ENCODE measurements around the gene UBALD2. TPM values are rescaled to one million over a fixed set of nuclear protein-coding genes. Genes with fewer than 3 reads are reported as not detected.
A peak's percentile ranks its signal among the peaks of the same experiment; 100 is the strongest.

UBALD2 gene
- 70.9 and 86.4 TPM in 2 replicates for total RNA-seq (2014; rRNA removed; shearing (Covaris generic))
- total RNA-seq (2022): 238 and 305 TPM in 2 replicates
- percentile 95 among the genes with signal in this experiment for Bru-seq, nascent RNA
- BruChase-seq, experiment 1, labeled RNA remaining after a 6-hour chase: percentile 85 among the genes with signal in this experiment
- percentile 89 among the genes with signal in this experiment for BruChase-seq, experiment 2, labeled RNA remaining after a 2-hour chase
- long read RNA-seq, transcript UBALD2-201 (3 exons, 1,593 nt): major isoform, 39 of 62 reads
- long read RNA-seq, partial matches to known transcripts: 0 of 62 reads
- long read RNA-seq, other reads (novel, unspliced or antisense): 20 of 62 reads

DNA sequence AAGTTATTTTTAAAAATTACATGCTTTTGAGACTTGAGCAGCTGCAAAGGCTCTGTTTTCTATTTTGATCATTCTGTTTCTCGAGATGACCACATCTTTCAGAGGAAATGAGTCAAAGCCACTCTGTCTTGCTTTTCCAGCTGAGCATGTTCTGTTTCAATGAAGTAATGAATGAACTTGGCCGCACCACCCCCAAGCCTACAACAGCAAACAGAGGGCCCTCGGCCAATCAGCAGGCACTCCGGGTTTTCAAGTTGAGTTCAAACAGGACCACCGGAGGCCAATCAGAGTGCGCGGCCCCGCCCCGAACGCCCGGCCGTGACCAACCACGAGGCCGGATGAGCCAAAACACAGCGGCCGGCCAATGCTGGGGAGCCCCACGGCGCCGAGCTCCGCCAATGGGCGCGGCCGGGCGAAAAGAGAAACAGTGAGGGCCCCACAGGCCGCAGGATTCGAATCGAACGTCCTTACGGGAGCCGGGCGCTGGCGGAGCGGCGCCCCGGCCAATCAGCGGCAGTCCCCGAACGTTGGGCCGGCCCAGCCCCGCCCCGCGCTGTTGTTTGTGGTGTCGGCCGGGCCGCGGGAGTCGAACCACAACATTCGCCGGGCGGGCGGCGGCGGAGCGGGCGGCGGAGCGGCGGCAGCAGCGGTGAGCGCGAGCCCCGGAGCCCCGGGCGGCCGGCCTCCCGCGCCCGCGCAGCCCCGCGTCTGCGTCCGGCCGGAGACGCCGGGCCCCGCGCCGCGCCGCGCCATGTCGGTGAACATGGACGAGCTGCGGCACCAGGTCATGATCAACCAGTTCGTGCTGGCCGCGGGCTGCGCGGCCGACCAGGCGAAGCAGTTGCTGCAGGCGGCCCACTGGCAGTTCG is at the start of gene UBALD2:
Gene UBALD2 (plus strand): TSS at position 594 of the 869 bp plus-strand sequence. CDS start 158 bp downstream, at position 752.
- Histone ChIP-seq H3K9me2 (ENCODE audit: insufficient read depth, low read length) (no peaks in the 10 kb centered on the region), H3K27ac (ENCODE audit: low read depth, low read length, poor library complexity, severe bottlenecking) (peak within 1 kb of the TSS; percentile 90), H3K9me3 (ENCODE audit: low read length) (no peaks in the 10 kb centered on the region), H3K36me3 (ENCODE audit: insufficient read depth, low read length) (peaks cover 22% of the 10 kb centered on the region), H3K4me1 (ENCODE audit: insufficient read depth, low read length, poor library complexity, severe bottlenecking) (peaks cover 83% of the 10 kb centered on the region), H3K4me3 (ENCODE audit: low read depth, low read length, poor library complexity, severe bottlenecking) (peak within 1 kb of the TSS; percentile 89), H3K4me2 (ENCODE audit: low read length) (peak within 1 kb of the TSS; percentile 87), H4K20me1 (ENCODE audit: insufficient read depth, low read length) (no peaks in the 10 kb centered on the region), H3K79me2 (ENCODE audit: insufficient read depth, low read depth, low read length) (peaks cover 44% of the 10 kb centered on the region), H2AFZ (ENCODE audit: low read length) (peak within 1 kb of the TSS; percentile 91; the same call in 1 of the 2 replicates)
- intact Hi-C loops (cut with micrococcal nuclease; ENCODE audit: unreplicated experiment): loop anchor here (2.0 to 10.0 kb wide), 8 partner anchors 192 to 1200 kb away; partner anchors contain the start of genes JMJD6, METTL23, MRPL38 and RECQL5
- BruUV-seq (replicated peaks): no TSS peak
- peak; percentile 100 for DNase-seq (ENCODE audit: low spot score)
- no peak for TF ChIP-seq EZH2phosphoT487 (IDR thresholded peaks at IDR 0.05; ENCODE audit: borderline replicate concordance, low read depth, low read length)
- TF ChIP-seq CTCF (conservative IDR thresholded peaks at IDR 0.05; ENCODE audit: low read length): no peak
- ChIA-PET POLR2A (interaction anchor here (0.6 to 6.3 kb wide), 13 partner anchors 7 to 464 kb away, joined by 3 to 72 read pairs (median 3); no protein-coding TSS in a partner anchor), CTCF (ENCODE audit: unreplicated experiment) (interaction anchor here (0.6 to 1.2 kb wide), 6 partner anchors 15 to 1693 kb away, joined by 3 to 4 read pairs (median 3); partner anchors contain the start of gene TNRC6C)

DNA sequence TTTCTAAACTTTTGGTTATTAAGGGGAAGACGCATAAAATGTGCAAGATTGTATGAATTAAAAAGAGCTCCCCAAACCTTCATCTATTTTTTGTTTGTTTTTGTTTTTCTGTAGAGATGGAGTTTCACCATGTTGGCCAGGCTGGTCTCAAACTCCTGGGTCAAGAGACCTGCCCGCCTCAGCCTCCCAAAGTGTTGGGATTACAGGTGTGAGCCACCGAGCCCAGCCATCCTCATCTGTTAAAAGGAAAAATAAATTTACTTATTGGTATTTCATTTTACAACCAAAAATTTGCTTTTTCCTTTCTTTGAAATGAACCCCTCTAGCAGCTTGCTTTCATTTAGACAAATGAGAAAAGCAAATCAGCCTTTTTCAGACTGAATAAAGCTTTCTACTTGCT is 48.1 kb upstream of the UBALD2 start:
- no peaks in the 10 kb centered on the region for H4K20me1 ChIP-seq (ENCODE audit: insufficient read depth, low read length)
- no peak overlapping the region for H2AFZ ChIP-seq (ENCODE audit: low read length)
- no peaks in the 10 kb centered on the region for H3K79me2 ChIP-seq (ENCODE audit: insufficient read depth, low read depth, low read length)
- H3K27ac ChIP-seq (ENCODE audit: low read depth, low read length, poor library complexity, severe bottlenecking): no peak overlapping the region
- intact Hi-C loops (cut with micrococcal nuclease; ENCODE audit: unreplicated experiment): no loop called here
- no peaks in the 10 kb centered on the region for H3K36me3 ChIP-seq (ENCODE audit: insufficient read depth, low read length)
- no peaks in the 10 kb centered on the region for H3K9me2 ChIP-seq (ENCODE audit: insufficient read depth, low read length)
- no peaks in the 10 kb centered on the region for H3K9me3 ChIP-seq (ENCODE audit: low read length)
- DNase-seq (ENCODE audit: low spot score): no peak
- POLR2A ChIA-PET: interaction anchor here (0.6 to 2.0 kb wide), 6 partner anchors 8 to 135 kb away, joined by 4 to 9 read pairs (median 5); no protein-coding TSS in a partner anchor
- TF ChIP-seq CTCF (conservative IDR thresholded peaks at IDR 0.05; ENCODE audit: low read length): no peak
- no peak for TF ChIP-seq EZH2phosphoT487 (IDR thresholded peaks at IDR 0.05; ENCODE audit: borderline replicate concordance, low read depth, low read length)
- CTCF ChIA-PET (ENCODE audit: unreplicated experiment): interaction anchor here (0.5 to 1.0 kb wide), 2 partner anchors 11 to 262 kb away, joined by 3 read pairs; no protein-coding TSS in a partner anchor
- BruUV-seq (replicated peaks): no TSS peak
- no peak overlapping the region for H3K4me3 ChIP-seq (ENCODE audit: low read depth, low read length, poor library complexity, severe bottlenecking)
- no peak overlapping the region for H3K4me2 ChIP-seq (ENCODE audit: low read length)
- H3K4me1 ChIP-seq (ENCODE audit: insufficient read depth, low read length, poor library complexity, severe bottlenecking): no peaks in the 10 kb centered on the region
